ENCODE measurements around the gene TSPAN9.

- TF ChIP-seq CTCF (IDR thresholded peaks at IDR 0.05) (no peak), RAD21 (IDR thresholded peaks at IDR 0.05; ENCODE audit: low read length) (no peak), POLR2AphosphoS5 (IDR thresholded peaks at IDR 0.05; ENCODE audit: low read depth, low read length) (no peak), FOXM1 (IDR thresholded peaks at IDR 0.05; ENCODE audit: low read depth) (no peak), RCOR1 (IDR thresholded peaks at IDR 0.05; ENCODE audit: low read length) (no peak), REST (IDR thresholded peaks at IDR 0.05; ENCODE audit: low read depth, low read length) (no peak), RFX5 (IDR thresholded peaks at IDR 0.05; ENCODE audit: low read length) (no peak)
Measured at GRCh38 chr12:3219233-3219632, 142.1 kb downstream of the TSPAN9 start.

All from SK-N-SH (cell line).